Measurements from ENCODE around the gene MBLAC1.
A peak's percentile ranks its signal among the peaks of the same experiment; 100 is the strongest.

Gene MBLAC1

GRCh38 chr7:100126931-100127865 is at the start of gene MBLAC1:
Gene MBLAC1 (plus strand): TSS chr7:100126967. CDS start chr7:100127396, 429 bp downstream.
- peak; percentile 86 for DNase-seq

GRCh38 chr7:100077205-100077604 is 49.6 kb upstream of the MBLAC1 start:
- DNase-seq, result no peak

GRCh38 chr7:100079024-100079560 is 47.7 kb upstream of the MBLAC1 start:
- no peak for DNase-seq

GRCh38 chr7:100080907-100081534 is 45.7 kb upstream of the MBLAC1 start:
- DNase-seq, result no peak

- DNase-seq, result peak; percentile 97
These were observed 45.1 kb upstream of the MBLAC1 start, which contains the start of gene ZNF3 for GRCh38 chr7:100081535-100082102. Gene ZNF3 (minus strand): TSS chr7:100081723. CDS start chr7:100077357, 4,366 bp downstream.

- no peak for DNase-seq
These were observed 43.8 kb upstream of the MBLAC1 start for GRCh38 chr7:100082978-100083377.

GRCh38 chr7:100085515-100085914 is 41.3 kb upstream of the MBLAC1 start:
- no peak for DNase-seq

GRCh38 chr7:100087055-100087750 is 39.6 kb upstream of the MBLAC1 start:
- no peak for DNase-seq

- DNase-seq, result no peak
These were observed 38.6 kb upstream of the MBLAC1 start for GRCh38 chr7:100088095-100088620.

GRCh38 chr7:100088621-100089457 is 37.9 kb upstream of the MBLAC1 start, which contains the start of gene COPS6:
Gene COPS6 (plus strand): TSS chr7:100088969. CDS start chr7:100088991, 22 bp downstream.
- DNase-seq, result peak; percentile 79

- no peak for DNase-seq
These were observed 37.1 kb upstream of the MBLAC1 start for GRCh38 chr7:100089458-100090196.

GRCh38 chr7:100090527-100091410 is 36.0 kb upstream of the MBLAC1 start:
- no peak for DNase-seq

GRCh38 chr7:100091411-100092181 is 35.2 kb upstream of the MBLAC1 start:
- no peak for DNase-seq

- DNase-seq, result no peak
These were observed 33.7 kb upstream of the MBLAC1 start for GRCh38 chr7:100093054-100093453.

GRCh38 chr7:100093498-100093897 is 33.3 kb upstream of the MBLAC1 start:
- DNase-seq, result no peak

- no peak for DNase-seq
These were observed 32.8 kb upstream of the MBLAC1 start for GRCh38 chr7:100093925-100094486.

GRCh38 chr7:100095289-100095688 is 31.5 kb upstream of the MBLAC1 start:
- DNase-seq, result no peak

- DNase-seq, result no peak
These were observed 31.1 kb upstream of the MBLAC1 start for GRCh38 chr7:100095704-100096103.

All from activated effector memory CD4-positive, alpha-beta T cell treated with Interleukin-2 at 50 U/mL for 16 hours (primary cell).